H1 (cell line): Measurements from ENCODE around the gene CD99. TPM values are rescaled to one million over a fixed set of nuclear protein-coding genes. Genes with fewer than 3 reads are reported as not detected.

ENCODE experiments used
- CTCF ChIA-PET: fragments of 300-600 bp; sonication (Branson Sonifier 250); formaldehyde crosslinking; loops from one replicate; lab custom pipeline; 2021; ENCODE audit not compliant: partially characterized antibody; lab: Charles Lee
- POLR2A ChIA-PET: fragments of 300-600 bp; sonication (Branson Sonifier 250); formaldehyde crosslinking; loops from one replicate; lab custom pipeline; 2021; ENCODE audit warnings: inconsistent platforms; ENCODE audit not compliant: partially characterized antibody; lab: Charles Lee
- DNase-seq, 2 experiments: peaks; one replicate each; pipeline versions ENCODE4 v3.0.0 to v3.0.0-alpha.2; 2010 to 2022; ENCODE audit warnings: low spot score in 2 of 2, low read depth in 1 of 2, mixed read lengths in 1 of 2
- FAIRE-seq: peaks from 2 replicates; lab custom pipeline; 2011; peaks lifted over from hg19 to GRCh38; lab: Jason Lieb, UNC
- H2AFZ ChIP-seq: 2 replicates; pipeline ENCODE4 v1.8.1; 2012; ENCODE audit warnings: low read length, inconsistent platforms
- H2AK5ac ChIP-seq: 2 replicates; pipeline ENCODE4 v1.6.1; 2013; ENCODE audit warnings: low read depth, low read length
- H2BK120ac ChIP-seq: replicated peaks from 2 replicates; pipeline ENCODE3; 2013; ENCODE audit warnings: low read depth, low read length, inconsistent platforms
- H2BK12ac ChIP-seq: 2 replicates; pipeline ENCODE4 v1.6.1; 2013; ENCODE audit warnings: low read depth, low read length
- H2BK15ac ChIP-seq: 2 replicates; pipeline ENCODE4 v1.6.1; 2013; ENCODE audit warnings: low read length
- H2BK20ac ChIP-seq: 2 replicates; pipeline ENCODE4 v1.6.1; 2013; ENCODE audit warnings: low read length
- H2BK5ac ChIP-seq: 2 replicates; pipeline ENCODE4 v1.6.1; 2013; ENCODE audit warnings: low read depth, low read length
- H3K14ac ChIP-seq: 2 replicates; pipeline ENCODE4 v1.6.1; 2013; ENCODE audit warnings: inconsistent platforms; ENCODE audit not compliant: insufficient read length
- H3K18ac ChIP-seq: 2 replicates; pipeline ENCODE4 v1.6.1; 2013; ENCODE audit warnings: low read length; ENCODE audit errors: extremely low read depth
- H3K23ac ChIP-seq: 2 replicates; pipeline ENCODE4 v1.6.1; 2013; ENCODE audit warnings: inconsistent platforms; ENCODE audit not compliant: insufficient read length
- H3K23me2 ChIP-seq: 2 replicates; pipeline ENCODE4 v1.6.1; 2013; ENCODE audit warnings: low read depth, low read length
- H3K27ac ChIP-seq: 2 replicates; pipeline ENCODE4 v1.6.1; 2011; ENCODE audit warnings: low read depth, low read length, inconsistent platforms
- H3K27me3 ChIP-seq, 4 experiments: replicated peaks in 1 of 4; 1 replicate in 1 of 4; 2 replicates in 3 of 4; pipeline versions ENCODE4 v1.6.1 to v1.8.1; 2011 to 2013; ENCODE audit warnings: low read length in 3 of 4, mild to moderate bottlenecking in 3 of 4, inconsistent platforms in 2 of 4, mixed read lengths in 2 of 4, moderate library complexity in 1 of 4; ENCODE audit not compliant: control insufficient read depth in 3 of 4, insufficient read depth in 3 of 4; ENCODE audit errors: extremely low read depth in 1 of 4
- H3K36me3 ChIP-seq, 4 experiments: 2 replicates each; pipeline versions ENCODE4 v1.6.1 to v1.8.1; 2011 to 2013; ENCODE audit warnings: mild to moderate bottlenecking in 4 of 4, low read length in 3 of 4, moderate library complexity in 2 of 4, control low read depth in 1 of 4, inconsistent platforms in 1 of 4; ENCODE audit not compliant: insufficient read depth in 4 of 4, control insufficient read depth in 2 of 4
- H3K4ac ChIP-seq: replicated peaks from 2 replicates; pipeline ENCODE3; 2013; ENCODE audit warnings: low read length, low read depth, mixed read lengths, inconsistent platforms; ENCODE audit not compliant: insufficient read length
- H3K4me1 ChIP-seq, 4 experiments: replicated peaks in 1 of 4; 1 replicate in 1 of 4; 2 replicates in 3 of 4; pipeline versions ENCODE4 v1.6.1 to v1.8.1; 2011 to 2013; ENCODE audit warnings: low read length in 3 of 4, inconsistent platforms in 2 of 4, mixed read lengths in 1 of 4; ENCODE audit not compliant: insufficient read depth in 4 of 4, control insufficient read depth in 3 of 4
- H3K4me2 ChIP-seq, 2 experiments: 2 replicates each; pipeline versions ENCODE4 v1.6.1 to v1.8.1; 2011 to 2013; ENCODE audit warnings: low read depth in 2 of 2, low read length in 2 of 2, control low read depth in 1 of 2, inconsistent platforms in 1 of 2, mild to moderate bottlenecking in 1 of 2; ENCODE audit not compliant: insufficient read depth in 1 of 2
- H3K4me3 ChIP-seq, 4 experiments: fragments of 200-600, 300-600 bp in 1 of 4; sonication (generic), shearing (Covaris generic), sonication (Bioruptor Twin) in 1 of 4; 2 replicates each; pipeline versions ENCODE4 v1.5.1 to v1.8.1; 2011 to 2016; ENCODE audit warnings: low read length in 4 of 4, low read depth in 3 of 4, control low read depth in 2 of 4, inconsistent platforms in 2 of 4, mild to moderate bottlenecking in 2 of 4, mixed read lengths in 1 of 4, moderate library complexity in 1 of 4; ENCODE audit not compliant: insufficient read depth in 2 of 4; ENCODE audit errors: extremely low read depth in 1 of 4
- H3K56ac ChIP-seq: replicated peaks from 2 replicates; pipeline ENCODE3; 2013; ENCODE audit warnings: low read depth, mild to moderate bottlenecking, mixed read lengths, low read length, inconsistent platforms; ENCODE audit not compliant: insufficient read length
- H3K79me1 ChIP-seq: 2 replicates; pipeline ENCODE4 v1.6.1; 2013; ENCODE audit warnings: low read depth, low read length, control low read depth
- H3K79me2 ChIP-seq, 2 experiments: 2 replicates each; pipeline versions ENCODE4 v1.6.1 to v1.8.1; 2012 to 2013; ENCODE audit warnings: low read length in 2 of 2, mild to moderate bottlenecking in 2 of 2, inconsistent platforms in 1 of 2; ENCODE audit not compliant: insufficient read depth in 2 of 2, control insufficient read depth in 1 of 2
- H3K9ac ChIP-seq, 4 experiments: replicated peaks in 1 of 4; 1 replicate in 1 of 4; 2 replicates in 3 of 4; pipeline versions ENCODE4 v1.6.1 to v1.8.1; 2011 to 2013; ENCODE audit warnings: low read depth in 3 of 4, low read length in 3 of 4, control low read depth in 2 of 4, mild to moderate bottlenecking in 2 of 4, moderate library complexity in 2 of 4, inconsistent platforms in 1 of 4; ENCODE audit errors: extremely low read depth in 1 of 4
- H3K9me3 ChIP-seq, 2 experiments: 2 replicates each; pipeline versions ENCODE4 v1.6.1 to v1.8.1; 2012 to 2013; ENCODE audit warnings: mild to moderate bottlenecking in 2 of 2, moderate library complexity in 2 of 2, control low read depth in 1 of 2, inconsistent platforms in 1 of 2, low read depth in 1 of 2, low read length in 1 of 2, mixed read lengths in 1 of 2; ENCODE audit not compliant: insufficient read depth in 2 of 2
- H4K20me1 ChIP-seq, 2 experiments: replicated peaks in 1 of 2; 2 replicates each; pipeline versions ENCODE3 to v1.8.1; 2011 to 2013; ENCODE audit warnings: inconsistent platforms in 2 of 2, low read length in 2 of 2, mild to moderate bottlenecking in 1 of 2; ENCODE audit not compliant: insufficient read depth in 2 of 2, control insufficient read depth in 1 of 2
- H4K5ac ChIP-seq: 2 replicates; pipeline ENCODE4 v1.6.1; 2013; ENCODE audit warnings: low read length, low read depth, mixed read lengths, inconsistent platforms; ENCODE audit not compliant: insufficient read length
- H4K8ac ChIP-seq: 2 replicates; pipeline ENCODE4 v1.8.0; 2013; ENCODE audit warnings: mild to moderate bottlenecking, moderate library complexity, low read length, inconsistent platforms; ENCODE audit not compliant: insufficient read depth; ENCODE audit errors: extremely low read depth
- H4K91ac ChIP-seq: replicated peaks from 2 replicates; pipeline ENCODE3; 2013; ENCODE audit warnings: low read length, mixed read lengths, inconsistent platforms; ENCODE audit not compliant: insufficient read length
- KDM1A ChIP-seq: fragments of 200-600, 300-600 bp; sonication (generic); IDR thresholded peaks from 2 replicates; pipeline ENCODE4 v1.7.1; 2016; ENCODE audit warnings: mild to moderate bottlenecking, low read length, borderline replicate concordance
- KDM4A ChIP-seq: IDR thresholded peaks from one replicate; pipeline ENCODE4 v1.7.1; 2012; ENCODE audit warnings: low read depth, mild to moderate bottlenecking, moderate library complexity, low read length, inconsistent platforms; ENCODE audit not compliant: severe bottlenecking
- WGBS, 2 experiments: shearing (Covaris generic) in 1 of 2; methylation state at CpG; one replicate each; pipeline versions ENCODE4 v1.1.6 to v1.1.7; 2013 to 2015; ENCODE audit warnings: low lambda C conversion rate in 2 of 2, mixed read lengths in 2 of 2, inconsistent platforms in 1 of 2, low coverage in 1 of 2, missing lambda C conversion rate in 1 of 2; ENCODE audit not compliant: insufficient replicate concordance in 2 of 2, insufficient coverage in 1 of 2, insufficient read length in 1 of 2; ENCODE audit errors: extremely low coverage in 1 of 2, missing lambda C conversion rate in 1 of 2; 5-methylcytosine and 5-hydroxymethylcytosine counted together
- polyA plus RNA-seq, 7 experiments: library from polyadenylated mRNA; depleted of rRNA in 3 of 7; stranded (reverse) in 5 of 7; unstranded in 2 of 7; fragments of >200 nt in 5 of 7; fragments of 200-250 nt in 2 of 7; gene quantifications; 1 replicate in 5 of 7; 2 replicates in 1 of 7; 4 replicates in 1 of 7; pipeline versions ENCODE4 v1.2.1 to v1.2.3, GENCODE V29; 2011 to 2013; ENCODE audit warnings: missing spikeins in 2 of 7, mixed read lengths in 2 of 7
- total RNA-seq: library from RNA; stranded (reverse); fragmentation: NEBNext Ultra II Directional; extraction: Animal tissue kit (Norgen Biotek cat#: 25700); gene quantifications from 2 replicates; pipeline ENCODE4 v1.2.1, GENCODE V29; 2021
- TF ChIP-seq, protein P1 (sequence below): IDR thresholded peaks from 2 replicates; pipeline ENCODE4 v1.6.1; 2012; ENCODE audit warnings: inconsistent platforms

CD99 gene
- total and polyA plus RNA-seq, 2 of the 8 experiments (the other 6 are each of a cell fraction or from before 2014, with no cell fraction given), result 30.1 to 47.8 TPM

DNA sequence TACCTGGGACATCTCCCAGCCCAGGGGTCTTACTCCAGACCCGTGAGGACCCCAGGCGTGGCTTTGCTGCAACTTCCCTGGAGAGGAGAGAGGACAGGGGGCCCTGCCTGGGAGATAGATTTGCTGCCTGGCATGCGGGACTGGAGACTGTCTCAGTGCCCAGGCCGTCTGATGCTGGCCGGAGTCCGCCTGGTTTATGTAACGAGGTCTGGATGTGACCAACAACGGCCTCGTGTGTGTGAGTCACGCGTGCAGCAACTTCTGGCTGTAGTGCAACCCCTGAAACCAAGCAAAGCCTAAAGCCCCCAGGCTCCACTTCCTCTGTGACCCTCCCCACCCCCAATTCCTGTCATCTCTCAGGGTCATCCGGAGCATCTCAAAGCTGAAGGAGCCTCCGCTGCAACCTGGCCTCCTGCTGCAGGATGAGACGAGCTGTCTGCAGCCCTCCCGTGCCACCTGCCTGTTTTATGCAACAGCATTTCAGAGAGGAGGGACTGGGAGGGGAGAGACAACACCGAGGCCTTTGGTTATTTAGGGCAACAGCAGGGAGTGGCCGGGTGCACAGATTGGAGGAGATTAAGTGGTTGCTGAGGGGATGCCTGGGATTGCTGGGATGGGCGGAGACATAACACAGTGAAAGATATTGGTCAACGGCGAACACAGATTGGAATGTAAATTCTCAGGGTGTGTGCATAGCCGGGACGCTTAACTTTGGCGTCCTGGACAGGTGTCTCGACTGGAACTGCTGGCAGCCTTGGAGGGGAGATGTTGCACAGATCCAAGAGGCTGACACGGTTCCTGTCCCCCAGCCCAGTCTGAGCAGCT is 76.7 kb downstream of the CD99 start:
- Histone ChIP-seq H3K79me1 (no peaks in the 10 kb centered on the region), H4K91ac (peak overlapping the region; percentile 34), H2BK20ac (no peak overlapping the region), H3K18ac (no peak overlapping the region; the same call in 1 of the 2 replicates), H3K4ac (no peak overlapping the region), H4K8ac (peak overlapping the region; percentile 0; the same call in 1 of the 2 replicates), H4K20me1 (no peaks in the 10 kb centered on the region), H3K36me3 (no peaks in the 10 kb centered on the region), H3K27ac (no peak overlapping the region), H3K79me2 (no peaks in the 10 kb centered on the region), H3K4me3 (no peak overlapping the region)
- FAIRE-seq, result no peak
- TF ChIP-seq KDM1A (no peak), KDM4A (no peak)
- TF ChIP-seq, protein P1, sequence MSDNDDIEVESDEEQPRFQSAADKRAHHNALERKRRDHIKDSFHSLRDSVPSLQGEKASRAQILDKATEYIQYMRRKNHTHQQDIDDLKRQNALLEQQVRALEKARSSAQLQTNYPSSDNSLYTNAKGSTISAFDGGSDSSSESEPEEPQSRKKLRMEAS, result 0 out of 2 replicates have a peak, but pooled peaks have one; percentile 18
- TF ChIP-seq, all 59 proteins: peak for 1
- H2AK5ac ChIP-seq, result no peak overlapping the region
- H3K4me1 ChIP-seq, result peaks cover 0 to 5% (median 4%) of the 10 kb centered on the region in 4 experiments; a peak in 4 of 7 replicates
- no peaks in the 10 kb centered on the region; the same call in 1 of the 2 replicates for H3K23me2 ChIP-seq
- WGBS, 2 experiments, result 89% methylated on average over 21 of the region's 25 CpGs; no CpG with 5 or more reads in 1 of the 2 experiments
- no peak for DNase-seq
- no peak overlapping the region for H3K56ac ChIP-seq
- no peak overlapping the region; the same call in 1 of the 2 replicates for H2BK12ac ChIP-seq
- H3K23ac ChIP-seq, result no peak overlapping the region
- CTCF ChIA-PET, result no interaction called here
- no peaks in the 10 kb centered on the region; a peak in 1 of 7 replicates for H3K27me3 ChIP-seq
- no peak overlapping the region for H3K4me2 ChIP-seq
- no peak overlapping the region for H2BK15ac ChIP-seq
- no peaks in the 10 kb centered on the region for H3K9me3 ChIP-seq
- H2BK120ac ChIP-seq, result no peak overlapping the region
- H3K14ac ChIP-seq, result no peak overlapping the region
- no peak overlapping the region for H3K9ac ChIP-seq
- H2AFZ ChIP-seq, result no peak overlapping the region
- H2BK5ac ChIP-seq, result no peak overlapping the region
- POLR2A ChIA-PET, result no interaction called here
- no peak overlapping the region for H4K5ac ChIP-seq
